ENCODE measurements around the gene GLT8D1. TPM values are rescaled to one million over a fixed set of nuclear protein-coding genes. Genes with fewer than 3 reads are reported as not detected.
"Not testable (repeated sequence)": the region's sequence is repeated elsewhere in the genome, so short reads cannot be mapped to it uniquely, and the experiment has no call there.

The GLT8D1 gene
- total RNA-seq, 2 donors from 2014 or later = 37.8 to 38.3 TPM

- no peaks in the 10 kb centered on the region for H3K9me3 Mint-ChIP-seq
- H3K4me3 Mint-ChIP-seq = peak overlapping the region; percentile 77 to 82
- no peaks in the 10 kb centered on the region for H3K27me3 Mint-ChIP-seq (ENCODE audit: low read depth)
- H3K36me3 Mint-ChIP-seq (ENCODE audit: insufficient read depth in 2 of 2) = peaks cover 18 to 34% of the 10 kb centered on the region in 2 donors
- H3K4me1 Mint-ChIP-seq (ENCODE audit: low read depth) = peaks cover 90% of the 10 kb centered on the region
- ATAC-seq (replicated peaks in 1 of 2) (no peak), DNase-seq (no peak)
- peak overlapping the region; percentile 97 for H3K27ac Mint-ChIP-seq
These were observed 22.0 kb downstream of the GLT8D1 start for GRCh38 chr3:52683611-52684010.

GRCh38 chr3:52682016-52682415, 23.6 kb downstream of the GLT8D1 start:
- H3K4me1 Mint-ChIP-seq (ENCODE audit: low read depth) = peaks cover 74% of the 10 kb centered on the region
- DNase-seq = peak; percentile 49 to 53
- no peaks in the 10 kb centered on the region for H3K27me3 Mint-ChIP-seq (ENCODE audit: low read depth)
- peaks cover 14 to 31% of the 10 kb centered on the region in 2 donors for H3K36me3 Mint-ChIP-seq (ENCODE audit: insufficient read depth in 2 of 2)
- peak; percentile 36 to 44 for ATAC-seq (replicated peaks in 1 of 2)
- peak overlapping the region; percentile 96 for H3K27ac Mint-ChIP-seq
- H3K9me3 Mint-ChIP-seq = no peaks in the 10 kb centered on the region
- H3K4me3 Mint-ChIP-seq = peak overlapping the region; percentile 65 to 77

GRCh38 chr3:52681596-52681995, 24.0 kb downstream of the GLT8D1 start:
- Mint-ChIP-seq H3K9me3 (no peaks in the 10 kb centered on the region), H3K4me3 (peak overlapping the region; percentile 65 to 77), H3K4me1 (ENCODE audit: low read depth) (peaks cover 69% of the 10 kb centered on the region), H3K27ac (peak overlapping the region; percentile 96), H3K36me3 (ENCODE audit: insufficient read depth in 2 of 2) (peaks cover 15 to 34% of the 10 kb centered on the region in 2 donors), H3K27me3 (ENCODE audit: low read depth) (no peaks in the 10 kb centered on the region)
- no peak for ATAC-seq (replicated peaks in 1 of 2)
- no peak for DNase-seq

- DNase-seq = no peak
- Mint-ChIP-seq H3K36me3 (ENCODE audit: insufficient read depth in 2 of 2) (peaks cover 15 to 41% of the 10 kb centered on the region in 2 donors), H3K4me3 (peak overlapping the region; percentile 44 to 78), H3K4me1 (ENCODE audit: low read depth) (peaks cover 62% of the 10 kb centered on the region), H3K27ac (peak overlapping the region; percentile 86), H3K27me3 (ENCODE audit: low read depth) (no peaks in the 10 kb centered on the region), H3K9me3 (no peaks in the 10 kb centered on the region)
- no peak for ATAC-seq (replicated peaks in 1 of 2)
These were observed 25.8 kb downstream of the GLT8D1 start for GRCh38 chr3:52679811-52680210.

- H3K9me3 Mint-ChIP-seq = no peaks in the 10 kb centered on the region
- peaks cover 56% of the 10 kb centered on the region for H3K4me1 Mint-ChIP-seq (ENCODE audit: low read depth)
- peaks cover 15 to 38% of the 10 kb centered on the region in 2 donors for H3K36me3 Mint-ChIP-seq (ENCODE audit: insufficient read depth in 2 of 2)
- ATAC-seq (replicated peaks in 1 of 2) = no peak
- no peaks in the 10 kb centered on the region for H3K27me3 Mint-ChIP-seq (ENCODE audit: low read depth)
- peak overlapping the region in 1 of 2 donors; percentile 78 for H3K4me3 Mint-ChIP-seq
- no peak for DNase-seq
- H3K27ac Mint-ChIP-seq = peak overlapping the region; percentile 86
These were observed 26.4 kb downstream of the GLT8D1 start for GRCh38 chr3:52679199-52679538.

GRCh38 chr3:52678265-52679198, 27.1 kb downstream of the GLT8D1 start:
- H3K27me3 Mint-ChIP-seq (ENCODE audit: low read depth) = no peaks in the 10 kb centered on the region
- H3K4me3 Mint-ChIP-seq = peak overlapping the region in 1 of 2 donors; percentile 78
- H3K9me3 Mint-ChIP-seq = no peaks in the 10 kb centered on the region
- peak overlapping the region; percentile 86 for H3K27ac Mint-ChIP-seq
- ATAC-seq (replicated peaks in 1 of 2) (no peak), DNase-seq (no peak)
- peaks cover 15 to 38% of the 10 kb centered on the region in 2 donors for H3K36me3 Mint-ChIP-seq (ENCODE audit: insufficient read depth in 2 of 2)
- peaks cover 49% of the 10 kb centered on the region for H3K4me1 Mint-ChIP-seq (ENCODE audit: low read depth)

- not testable (repeated sequence) for H3K27me3 Mint-ChIP-seq (ENCODE audit: low read depth); ATAC-seq (replicated peaks in 1 of 2); H3K9me3 Mint-ChIP-seq; DNase-seq; H3K4me3 Mint-ChIP-seq; H3K27ac Mint-ChIP-seq
- H3K4me1 Mint-ChIP-seq (ENCODE audit: low read depth) = peaks cover 42% of the 10 kb centered on the region
- H3K36me3 Mint-ChIP-seq (ENCODE audit: insufficient read depth in 2 of 2) = peaks cover 20 to 48% of the 10 kb centered on the region in 2 donors
These were observed 29.4 kb downstream of the GLT8D1 start for GRCh38 chr3:52676201-52676600.

GRCh38 chr3:52671676-52672075, 33.9 kb downstream of the GLT8D1 start:
- Mint-ChIP-seq H3K36me3 (ENCODE audit: insufficient read depth in 2 of 2) (peaks cover 13 to 43% of the 10 kb centered on the region in 2 donors), H3K27ac (peak overlapping the region; percentile 97)
- ATAC-seq (replicated peaks in 1 of 2) = no peak

GRCh38 chr3:52670621-52671521, 34.7 kb downstream of the GLT8D1 start:
- no peaks in the 10 kb centered on the region for H3K9me3 Mint-ChIP-seq
- H3K36me3 Mint-ChIP-seq (ENCODE audit: insufficient read depth in 2 of 2) = peaks cover 9 to 40% of the 10 kb centered on the region in 2 donors
- ATAC-seq (replicated peaks in 1 of 2) (peak; percentile 93), DNase-seq (peak; percentile 52 to 56)
- H3K27me3 Mint-ChIP-seq (ENCODE audit: low read depth) = no peaks in the 10 kb centered on the region
- H3K27ac Mint-ChIP-seq = peak overlapping the region; percentile 97
- peaks cover 31% of the 10 kb centered on the region for H3K4me1 Mint-ChIP-seq (ENCODE audit: low read depth)
- H3K4me3 Mint-ChIP-seq = peak overlapping the region; percentile 52 to 91

More at GRCh38 chr3:52671676-52672075, 33.9 kb downstream of the GLT8D1 start:
- peaks cover 31% of the 10 kb centered on the region for H3K4me1 Mint-ChIP-seq (ENCODE audit: low read depth)
- H3K9me3 Mint-ChIP-seq = no peaks in the 10 kb centered on the region
- peak overlapping the region; percentile 18 to 91 for H3K4me3 Mint-ChIP-seq
- H3K27me3 Mint-ChIP-seq (ENCODE audit: low read depth) = no peaks in the 10 kb centered on the region
- DNase-seq = no peak

- Mint-ChIP-seq H3K4me3 (no peak overlapping the region), H3K27ac (no peak overlapping the region), H3K27me3 (ENCODE audit: low read depth) (no peaks in the 10 kb centered on the region), H3K9me3 (no peaks in the 10 kb centered on the region), H3K4me1 (ENCODE audit: low read depth) (no peaks in the 10 kb centered on the region), H3K36me3 (ENCODE audit: insufficient read depth in 2 of 2) (peaks cover 5 to 39% of the 10 kb centered on the region in 2 donors)
- no peak for ATAC-seq (replicated peaks in 1 of 2)
- no peak for DNase-seq
These were observed 42.5 kb downstream of the GLT8D1 start for GRCh38 chr3:52663098-52663497.

GRCh38 chr3:52660046-52660445, 45.5 kb downstream of the GLT8D1 start:
- no peak overlapping the region for H3K27ac Mint-ChIP-seq
- H3K36me3 Mint-ChIP-seq (ENCODE audit: insufficient read depth in 2 of 2) = peaks cover 6 to 44% of the 10 kb centered on the region in 2 donors
- no peak overlapping the region for H3K4me3 Mint-ChIP-seq
- no peak for ATAC-seq (replicated peaks in 1 of 2)
- H3K27me3 Mint-ChIP-seq (ENCODE audit: low read depth) = no peaks in the 10 kb centered on the region
- DNase-seq = no peak
- no peaks in the 10 kb centered on the region for H3K9me3 Mint-ChIP-seq
- H3K4me1 Mint-ChIP-seq (ENCODE audit: low read depth) = peaks cover 6% of the 10 kb centered on the region

- ATAC-seq (replicated peaks in 1 of 2) (no peak), DNase-seq (no peak)
- Mint-ChIP-seq H3K4me3 (peak overlapping the region in 1 of 2 donors; percentile 31), H3K27me3 (ENCODE audit: low read depth) (no peaks in the 10 kb centered on the region), H3K27ac (peak overlapping the region; percentile 50), H3K4me1 (ENCODE audit: low read depth) (peaks cover 6% of the 10 kb centered on the region), H3K36me3 (ENCODE audit: insufficient read depth in 2 of 2) (peaks cover 6 to 29% of the 10 kb centered on the region in 2 donors), H3K9me3 (no peaks in the 10 kb centered on the region)
These were observed 49.7 kb downstream of the GLT8D1 start for GRCh38 chr3:52655895-52656294.

- peaks cover 6% of the 10 kb centered on the region for H3K4me1 Mint-ChIP-seq (ENCODE audit: low read depth)
- no peak for DNase-seq
- no peak overlapping the region for H3K4me3 Mint-ChIP-seq
- peak overlapping the region; percentile 22 for H3K27ac Mint-ChIP-seq
- H3K36me3 Mint-ChIP-seq (ENCODE audit: insufficient read depth in 2 of 2) = peaks cover 14 to 38% of the 10 kb centered on the region in 2 donors
- H3K9me3 Mint-ChIP-seq = no peaks in the 10 kb centered on the region
- H3K27me3 Mint-ChIP-seq (ENCODE audit: low read depth) = no peaks in the 10 kb centered on the region
- no peak for ATAC-seq (replicated peaks in 1 of 2)
These were observed 54.0 kb downstream of the GLT8D1 start for GRCh38 chr3:52651592-52651991.
